Measurements from ENCODE around the gene CDA.

DNA sequence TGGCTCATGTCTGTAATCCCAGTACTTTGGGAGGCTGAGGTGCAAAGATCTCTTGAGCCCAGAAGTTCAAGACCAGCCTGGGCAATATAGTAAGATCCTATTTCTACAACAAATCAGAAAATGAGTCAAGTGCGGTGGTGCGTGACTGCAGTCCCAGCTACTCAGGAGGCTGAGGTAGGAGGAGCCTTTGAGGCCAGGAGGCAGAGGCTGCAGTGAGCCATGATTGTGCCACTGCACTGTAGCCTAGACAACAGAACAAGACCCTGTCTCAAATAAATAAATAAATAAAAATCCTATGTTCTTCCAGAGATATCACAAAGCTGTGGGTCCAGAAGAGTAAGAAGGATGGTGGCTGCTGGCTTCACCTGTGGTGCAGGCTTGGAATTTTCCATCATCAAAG lies 22.1 kb downstream of the CDA start:
- TF ChIP-seq ZNF274 (IDR thresholded peaks at IDR 0.05; ENCODE audit: low read length) (no peak), ZNF274 (tag by site-specific recombination; IDR thresholded peaks at IDR 0.05; ENCODE audit: borderline replicate concordance) (no peak), ZBTB21 (tag by site-specific recombination; IDR thresholded peaks at IDR 0.05) (no peak), ZNF175 (tag by site-specific recombination; IDR thresholded peaks at IDR 0.05) (no peak), ZNF248 (tag by site-specific recombination; IDR thresholded peaks at IDR 0.05) (no peak), ZNF121 (tag by site-specific recombination; IDR thresholded peaks at IDR 0.05) (peak; percentile 70; the same call in 1 of the 2 replicates), KLF16 (tag by site-specific recombination; IDR thresholded peaks at IDR 0.05) (no peak)
- TF ChIP-seq, protein P1, sequence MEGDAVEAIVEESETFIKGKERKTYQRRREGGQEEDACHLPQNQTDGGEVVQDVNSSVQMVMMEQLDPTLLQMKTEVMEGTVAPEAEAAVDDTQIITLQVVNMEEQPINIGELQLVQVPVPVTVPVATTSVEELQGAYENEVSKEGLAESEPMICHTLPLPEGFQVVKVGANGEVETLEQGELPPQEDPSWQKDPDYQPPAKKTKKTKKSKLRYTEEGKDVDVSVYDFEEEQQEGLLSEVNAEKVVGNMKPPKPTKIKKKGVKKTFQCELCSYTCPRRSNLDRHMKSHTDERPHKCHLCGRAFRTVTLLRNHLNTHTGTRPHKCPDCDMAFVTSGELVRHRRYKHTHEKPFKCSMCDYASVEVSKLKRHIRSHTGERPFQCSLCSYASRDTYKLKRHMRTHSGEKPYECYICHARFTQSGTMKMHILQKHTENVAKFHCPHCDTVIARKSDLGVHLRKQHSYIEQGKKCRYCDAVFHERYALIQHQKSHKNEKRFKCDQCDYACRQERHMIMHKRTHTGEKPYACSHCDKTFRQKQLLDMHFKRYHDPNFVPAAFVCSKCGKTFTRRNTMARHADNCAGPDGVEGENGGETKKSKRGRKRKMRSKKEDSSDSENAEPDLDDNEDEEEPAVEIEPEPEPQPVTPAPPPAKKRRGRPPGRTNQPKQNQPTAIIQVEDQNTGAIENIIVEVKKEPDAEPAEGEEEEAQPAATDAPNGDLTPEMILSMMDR (tag by site-specific recombination; IDR thresholded peaks at IDR 0.05): no peak

Measured in HEK293 (cell line).